Measurements from ENCODE around the gene SLC43A2.

SLC43A2 gene

DNA sequence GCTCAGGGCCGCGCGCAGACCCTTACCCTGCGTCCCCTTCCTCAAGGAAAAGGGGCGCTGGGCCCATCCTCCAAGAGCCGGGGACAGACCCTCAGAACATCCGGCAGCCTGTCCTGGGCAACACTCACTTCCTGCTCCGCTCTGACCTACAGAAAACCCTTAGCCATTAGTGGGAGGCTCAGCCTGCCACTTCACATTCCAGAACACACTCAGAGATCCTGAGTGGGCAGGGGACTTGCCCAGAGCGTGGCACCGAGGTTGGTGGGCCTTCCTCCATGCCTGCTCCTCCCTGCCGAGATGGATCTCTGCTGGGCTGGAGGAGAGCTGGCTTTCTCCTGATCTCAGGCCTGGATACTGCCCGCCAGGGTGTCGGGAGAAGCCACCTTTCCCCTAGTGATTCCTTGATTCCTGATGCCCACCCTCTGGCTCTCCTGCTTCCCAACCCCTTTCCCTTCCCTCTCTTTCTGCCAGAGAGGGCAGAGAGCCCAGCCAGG lies 15.4 kb upstream of the SLC43A2 start:
- no peak for DNase-seq (ENCODE audit: low read depth in 2 of 2)

GRCh38 chr17:1643293-1643998 lies 14.8 kb upstream of the SLC43A2 start:
- peak in 1 of 2 donors; percentile 26 for DNase-seq (ENCODE audit: low read depth in 2 of 2)

- DNase-seq (ENCODE audit: low read depth in 2 of 2) = no peak
Measured at GRCh38 chr17:1641065-1641403, 12.4 kb upstream of the SLC43A2 start.

GRCh38 chr17:1640329-1641064 lies 11.9 kb upstream of the SLC43A2 start:
- DNase-seq (ENCODE audit: low read depth in 2 of 2) = no peak

DNA sequence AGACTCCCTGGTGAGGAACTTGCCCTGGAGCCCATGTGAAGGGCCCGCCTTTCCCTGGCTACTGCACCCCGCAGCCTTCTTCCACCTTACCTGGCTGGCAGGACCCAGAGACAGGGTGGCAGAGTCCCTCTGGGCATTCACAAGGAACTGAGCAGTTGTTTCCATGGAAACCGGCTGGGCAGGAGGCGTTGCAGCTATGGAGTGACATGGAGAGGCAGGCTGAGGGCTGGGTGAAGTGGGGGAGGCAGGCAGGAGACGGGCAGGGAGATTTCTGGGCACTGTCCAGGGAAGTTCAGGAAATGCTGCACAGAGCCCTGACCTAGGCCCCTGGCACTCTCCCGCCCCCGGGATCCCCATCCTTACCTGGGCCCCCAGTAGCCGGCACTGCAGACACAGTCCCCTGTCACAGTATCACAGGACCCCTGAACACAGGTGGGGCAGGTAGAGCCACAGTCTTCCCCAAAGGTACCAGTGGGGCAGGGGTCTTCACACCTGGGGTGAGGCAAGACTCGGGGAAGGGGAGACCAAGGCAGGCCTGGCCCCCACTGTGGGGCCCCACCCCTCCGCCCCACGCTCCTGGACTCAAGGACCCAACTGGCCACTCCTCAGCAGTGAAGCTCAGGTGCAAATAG lies 11.0 kb upstream of the SLC43A2 start:
- no peak for DNase-seq (ENCODE audit: low read depth in 2 of 2)

- DNase-seq (ENCODE audit: low read depth in 2 of 2) = no peak
Measured at GRCh38 chr17:1638624-1639300, 10.1 kb upstream of the SLC43A2 start.

DNA sequence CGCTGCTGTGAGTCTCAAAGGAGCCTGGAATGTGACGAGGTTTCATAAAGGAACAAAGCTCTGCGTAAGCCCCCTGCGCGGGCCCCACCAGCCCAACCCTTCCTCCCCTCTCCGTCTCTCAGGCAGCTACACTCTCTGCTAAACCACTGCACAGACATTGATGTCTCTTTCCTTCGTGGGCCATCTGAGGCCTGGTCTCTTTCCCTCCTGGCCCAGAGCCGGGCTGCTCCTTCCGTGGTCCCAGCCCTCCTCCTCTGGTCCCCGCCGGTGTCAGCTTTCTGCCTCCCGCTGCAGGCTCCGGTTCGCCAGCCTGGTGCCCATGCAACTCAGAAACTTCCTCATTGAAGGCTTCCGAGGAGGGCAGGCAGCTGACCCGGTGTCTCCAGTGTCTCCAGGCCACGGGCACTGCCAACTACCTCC lies 9.5 kb upstream of the SLC43A2 start:
- no peak for DNase-seq (ENCODE audit: low read depth in 2 of 2)

- no peak for DNase-seq (ENCODE audit: low read depth in 2 of 2)
Measured at GRCh38 chr17:1636732-1637285, 8.2 kb upstream of the SLC43A2 start.

DNA sequence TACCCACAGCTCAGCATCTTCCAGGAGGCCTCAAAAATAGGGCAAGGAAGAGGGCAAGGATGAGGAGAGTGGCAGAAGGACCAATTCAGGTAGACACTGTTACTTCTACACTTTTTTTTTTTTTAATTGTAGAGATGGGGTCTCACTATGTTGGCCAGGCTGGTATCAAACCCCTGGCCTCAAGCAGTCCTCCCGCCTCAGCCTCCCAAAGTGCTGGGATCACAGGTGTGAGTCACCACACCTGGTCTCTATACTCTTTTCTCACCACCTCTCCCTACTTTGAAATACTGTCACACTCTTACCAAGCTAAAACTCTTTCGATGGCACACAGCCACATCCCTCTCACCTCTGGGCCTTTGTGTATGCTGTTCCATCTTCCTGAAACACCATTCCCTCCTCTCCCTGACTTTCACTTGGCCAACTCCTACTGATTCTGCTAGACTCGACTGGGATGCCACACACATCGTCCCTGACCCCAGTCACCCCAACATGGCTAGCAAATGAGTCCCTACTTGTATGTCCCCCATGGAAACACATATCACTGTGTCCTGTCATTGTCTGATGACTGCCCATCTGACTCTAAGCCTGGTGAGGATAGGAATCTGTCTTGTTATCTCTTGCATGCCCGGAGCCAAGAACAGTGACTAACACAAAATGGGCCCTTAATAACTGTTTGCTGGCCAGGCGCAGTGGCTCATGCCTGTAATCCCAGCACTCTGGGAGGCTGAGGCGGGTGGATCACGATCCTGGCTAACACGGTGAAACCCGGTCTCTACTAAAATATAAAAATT lies 7.2 kb upstream of the SLC43A2 start:
- DNase-seq (ENCODE audit: low read depth in 2 of 2) = no peak

- no peak for DNase-seq (ENCODE audit: low read depth in 2 of 2)
Measured at GRCh38 chr17:1634841-1635650, 6.4 kb upstream of the SLC43A2 start.

DNA sequence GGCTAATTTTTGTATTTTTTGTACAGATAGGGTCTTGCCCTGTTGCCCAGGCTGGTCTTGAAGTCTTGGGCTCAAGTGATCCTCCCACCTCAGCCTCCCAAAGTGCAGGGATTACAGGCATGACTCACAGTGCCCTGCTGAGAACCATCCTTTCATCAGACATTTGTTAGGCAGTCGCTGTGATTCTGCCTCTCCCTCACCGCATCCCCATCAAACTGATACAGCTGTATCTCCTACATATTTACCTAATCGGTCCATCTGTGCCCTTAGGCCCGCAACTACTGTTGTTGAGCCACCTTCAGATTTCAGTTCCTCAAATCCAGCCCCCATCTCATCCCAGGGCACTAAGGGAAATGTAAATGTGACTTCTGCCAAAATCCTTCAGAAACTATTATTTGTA lies 2.0 kb upstream of the SLC43A2 start:
- no peak for DNase-seq (ENCODE audit: low read depth in 2 of 2)

GRCh38 chr17:1629504-1630310 lies 1.1 kb upstream of the SLC43A2 start:
- peak; percentile 36 to 55 for DNase-seq (ENCODE audit: low read depth in 2 of 2)

GRCh38 chr17:1628856-1629503 lies 346 bp upstream of the SLC43A2 start:
- DNase-seq (ENCODE audit: low read depth in 2 of 2) = peak; percentile 74 to 78

- DNase-seq (ENCODE audit: low read depth in 2 of 2) = no peak
Measured at GRCh38 chr17:1627182-1627981, 1.3 kb downstream of the SLC43A2 start.

DNA sequence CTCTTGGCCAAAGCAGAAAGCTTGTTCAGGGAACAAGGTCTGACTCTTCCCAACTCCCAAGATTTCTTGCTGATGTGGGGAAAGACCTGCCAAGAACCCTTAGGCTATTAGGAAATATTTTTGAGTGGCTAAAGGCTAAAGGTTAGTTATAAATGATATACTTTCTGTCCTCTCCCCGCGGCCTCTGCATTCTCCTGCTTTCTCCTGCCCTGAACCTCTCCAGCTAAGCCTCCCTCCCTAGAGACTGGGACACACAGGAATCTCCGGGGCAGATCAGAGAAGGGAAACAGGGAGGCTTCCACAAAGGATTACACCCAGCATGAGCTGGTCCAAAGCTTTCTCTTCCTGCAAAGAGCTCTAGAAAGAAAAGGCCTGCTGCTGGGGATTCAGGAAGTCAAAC lies 2.3 kb downstream of the SLC43A2 start:
- DNase-seq (ENCODE audit: low read depth in 2 of 2) = no peak

GRCh38 chr17:1625581-1625980 lies 3.1 kb downstream of the SLC43A2 start:
- no peak for DNase-seq (ENCODE audit: low read depth in 2 of 2)

GRCh38 chr17:1625053-1625452 lies 3.6 kb downstream of the SLC43A2 start:
- no peak for DNase-seq (ENCODE audit: low read depth in 2 of 2)

GRCh38 chr17:1624650-1625049 lies 4.0 kb downstream of the SLC43A2 start:
- no peak for DNase-seq (ENCODE audit: low read depth in 2 of 2)

All from stimulated activated CD8-positive, alpha-beta memory T cell treated with anti-CD3 and anti-CD28 coated beads, Interleukin-7, amount 100 ng/mL, for 1 hour (primary cell).